GM18505 (cell line): ENCODE data around the gene PTPN14.

ENCODE experiments used
- ATAC-seq: cut with Tn5 transposase; IDR thresholded peaks from one replicate; pipeline ENCODE4 v1.9.1; 2021; ENCODE audit not compliant: unreplicated experiment
- POLR2A ChIP-seq: IDR thresholded peaks from 4 replicates; pipeline ENCODE4 v1.6.1; 2011; ENCODE audit warnings: borderline replicate concordance; ENCODE audit not compliant: insufficient read depth, insufficient read length; ENCODE audit errors: extremely low read depth

Gene PTPN14

DNA sequence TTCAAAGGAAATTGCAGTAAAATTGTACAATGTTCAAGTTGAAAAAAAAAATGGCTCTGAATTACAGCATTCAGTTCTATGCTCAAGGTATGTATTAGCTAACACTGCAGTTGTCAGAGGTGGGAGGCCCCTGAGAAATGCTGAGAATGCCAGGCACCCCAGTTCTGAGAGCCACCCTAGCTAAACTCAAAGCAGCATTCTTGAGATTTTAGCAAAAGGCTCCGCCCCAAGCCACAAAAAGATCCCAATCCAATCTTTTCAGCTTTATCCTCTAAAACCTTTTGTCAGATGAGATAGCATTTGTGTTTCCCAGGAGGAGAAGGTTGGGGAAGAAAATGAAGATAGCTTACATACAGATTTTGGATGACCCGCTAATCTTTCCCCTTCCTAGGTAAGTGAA, 201.6 kb downstream of the PTPN14 start:
- TF ChIP-seq POLR2A: no peak
- ATAC-seq: no peak

DNA sequence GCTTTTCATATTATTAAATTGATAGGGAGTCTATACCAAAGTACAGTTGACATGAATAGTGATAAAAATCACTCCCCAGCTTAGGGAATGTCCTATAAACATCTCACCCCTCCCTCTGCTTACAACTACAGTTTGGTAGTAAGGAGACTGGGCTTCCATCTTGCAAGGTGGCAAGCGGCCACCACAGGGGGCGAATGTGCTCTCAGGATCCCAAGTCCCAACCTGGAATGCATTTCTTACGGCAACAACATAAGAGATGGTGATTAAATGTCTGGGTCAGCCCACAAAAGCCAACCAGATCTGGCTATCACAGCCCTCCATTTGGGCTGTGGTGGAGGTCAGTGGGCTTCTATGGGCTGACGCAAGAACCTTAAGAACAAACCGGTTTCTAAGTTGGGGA, 202.4 kb downstream of the PTPN14 start:
- TF ChIP-seq POLR2A: no peak
- ATAC-seq: no peak

DNA sequence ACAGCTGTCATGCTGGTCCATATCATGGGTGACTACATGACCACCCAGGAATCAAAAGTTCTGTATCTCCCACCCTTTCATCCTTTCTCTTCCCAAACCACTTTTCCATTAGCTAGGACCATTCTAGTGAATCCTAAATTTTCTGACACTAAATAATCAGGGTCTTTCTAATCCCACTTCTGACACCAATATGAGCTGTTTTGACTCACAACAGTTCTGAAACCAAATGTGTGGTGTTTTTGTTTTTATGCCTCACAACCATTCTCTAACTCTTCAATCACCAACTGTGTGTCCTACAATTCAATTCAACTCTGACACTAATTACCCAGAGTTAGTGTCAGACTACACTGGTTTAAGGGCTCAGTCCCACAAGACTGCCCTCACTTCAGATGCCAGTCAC, 206.5 kb downstream of the PTPN14 start:
- TF ChIP-seq POLR2A: no peak
- ATAC-seq: no peak

DNA sequence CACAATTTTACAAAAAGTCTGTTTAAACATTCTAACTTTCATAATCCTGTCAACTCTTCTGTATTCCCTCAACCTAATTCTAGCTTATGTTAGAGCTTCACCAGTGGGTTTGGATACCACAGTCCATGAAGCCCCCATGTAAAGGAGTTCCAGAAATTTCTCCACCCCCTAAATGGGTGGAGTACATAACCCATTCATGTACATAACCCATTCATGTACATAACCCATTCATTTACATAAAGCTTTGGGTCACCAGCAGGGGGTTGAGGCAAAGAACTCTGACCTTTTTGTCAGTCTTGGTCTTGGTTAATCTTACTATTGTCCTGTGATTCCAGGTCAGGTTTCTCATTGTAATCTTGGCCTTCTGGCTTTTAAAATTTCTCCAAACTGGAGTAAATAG, 208.9 kb downstream of the PTPN14 start:
- no peak for ATAC-seq

DNA sequence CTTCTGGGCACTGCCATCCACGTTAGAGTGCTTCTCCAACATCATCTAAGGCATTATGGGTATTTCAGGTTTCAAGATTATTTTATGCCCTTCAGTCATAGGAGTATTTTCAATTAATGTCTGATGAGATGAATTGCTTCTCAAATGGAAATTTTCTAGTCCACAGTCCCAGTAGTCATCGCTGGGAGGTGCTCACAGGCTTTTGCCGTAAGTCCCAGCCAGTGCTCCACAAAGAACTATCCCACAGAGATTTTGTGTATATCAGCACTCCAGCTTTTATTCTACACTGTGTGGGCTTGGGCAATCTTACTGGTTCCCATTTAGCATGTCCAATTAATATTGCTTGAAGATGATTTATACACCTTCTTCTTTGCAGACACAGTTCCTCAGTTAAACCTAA, 209.5 kb downstream of the PTPN14 start:
- ATAC-seq: no peak
- TF ChIP-seq POLR2A: no peak

More for the DNA sequence above, 208.9 kb downstream of the PTPN14 start:
- TF ChIP-seq POLR2A: no peak

DNA sequence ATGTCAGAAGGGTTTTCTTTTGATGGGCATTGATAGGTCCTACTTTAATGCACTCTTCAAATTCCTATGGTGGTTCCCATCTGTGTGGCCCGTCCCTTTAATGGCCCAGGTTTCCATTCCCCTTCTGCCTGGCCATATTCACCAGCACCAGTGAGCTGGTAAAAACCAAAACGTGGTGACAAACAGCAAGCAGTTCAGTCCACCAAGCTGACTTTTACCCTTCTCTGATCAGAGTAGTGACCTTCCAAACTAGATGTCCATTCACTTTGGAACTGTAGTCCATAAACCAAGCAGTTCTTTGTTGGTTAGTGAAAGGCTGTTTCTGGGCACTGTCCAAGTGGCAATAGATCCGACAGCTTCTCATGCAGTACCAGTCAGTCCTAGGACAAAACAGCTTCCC, 209.9 kb downstream of the PTPN14 start:
- no peak for TF ChIP-seq POLR2A

DNA sequence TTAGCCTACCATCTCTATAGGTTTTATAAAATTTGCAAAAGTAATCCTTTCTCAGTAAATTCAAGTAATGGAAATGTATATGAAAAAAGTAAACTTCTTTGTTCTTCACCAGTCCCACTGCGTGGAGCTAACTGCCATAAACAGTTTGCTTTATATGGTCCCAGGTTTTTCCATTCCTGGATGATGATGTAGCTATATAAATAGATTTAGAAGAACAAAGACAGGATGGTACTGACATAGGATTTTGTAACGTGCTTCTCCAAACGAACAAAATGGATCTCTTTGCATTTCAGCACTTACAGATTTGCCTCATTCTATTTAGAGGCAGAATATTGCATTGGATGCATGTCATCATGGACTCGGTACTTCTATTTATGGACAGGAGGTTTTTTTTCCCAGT, 213.2 kb downstream of the PTPN14 start:
- ATAC-seq: no peak
- no peak for TF ChIP-seq POLR2A

More for the DNA sequence above, 209.9 kb downstream of the PTPN14 start:
- no peak for ATAC-seq

DNA sequence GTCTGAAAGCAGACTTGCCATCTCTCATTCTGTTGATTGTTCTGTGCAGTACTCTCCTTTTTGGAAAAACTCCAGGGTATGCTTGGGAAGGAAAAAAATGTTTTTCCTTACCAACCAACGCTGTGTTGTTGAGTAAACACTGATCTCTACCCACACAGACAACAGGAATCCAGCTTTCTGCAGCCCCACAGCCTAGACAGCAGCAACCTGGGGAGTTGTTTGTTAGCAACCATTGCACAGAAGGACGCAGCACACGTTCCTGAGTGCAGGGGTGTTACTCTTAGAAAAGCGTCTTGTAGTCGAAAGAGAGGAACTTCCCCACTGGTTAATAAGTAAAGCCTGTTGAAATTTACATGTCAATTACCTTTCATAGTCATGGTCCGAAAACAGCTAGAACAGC, 213.9 kb downstream of the PTPN14 start:
- ATAC-seq: no peak
- no peak for TF ChIP-seq POLR2A

DNA sequence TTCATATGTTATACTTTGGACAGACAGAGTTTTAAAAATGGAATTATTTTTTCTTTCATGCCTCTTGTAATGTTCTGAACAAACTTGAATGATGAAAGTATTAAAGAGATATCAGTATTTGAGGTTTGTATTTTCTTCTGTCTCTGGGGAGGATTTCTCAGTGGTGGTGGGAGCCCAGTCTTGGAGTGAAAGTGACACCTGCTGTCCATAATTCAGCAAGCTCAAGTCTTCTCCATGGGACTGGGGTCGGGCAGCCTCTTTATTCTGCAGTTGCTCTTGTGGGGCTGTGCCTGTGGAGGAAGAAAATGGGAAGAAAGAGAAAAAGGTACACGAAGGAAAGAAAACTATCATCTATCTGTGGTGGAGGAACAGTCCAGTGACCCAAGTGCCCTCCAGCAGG, 214.4 kb downstream of the PTPN14 start:
- ATAC-seq: no peak
- no peak for TF ChIP-seq POLR2A

DNA sequence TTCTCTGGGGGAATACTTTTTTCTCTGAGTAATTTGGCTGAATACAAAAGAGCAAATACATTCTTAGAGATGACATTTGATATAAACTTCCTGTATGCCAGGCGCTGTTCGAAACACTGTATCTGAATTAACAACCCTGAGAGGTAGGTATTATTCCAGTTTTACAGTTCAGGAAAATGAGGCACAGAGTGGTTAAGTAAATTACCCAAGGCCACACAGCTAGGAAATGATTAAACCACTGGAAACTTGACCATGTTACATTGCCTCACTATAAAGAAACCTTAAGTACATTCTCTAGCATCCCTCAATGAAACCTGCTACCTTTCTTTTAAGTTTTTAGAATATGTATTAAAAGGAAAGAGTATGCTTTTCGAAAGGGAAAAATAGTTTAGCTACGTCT, 215.8 kb downstream of the PTPN14 start:
- ATAC-seq: no peak
- TF ChIP-seq POLR2A: no peak

DNA sequence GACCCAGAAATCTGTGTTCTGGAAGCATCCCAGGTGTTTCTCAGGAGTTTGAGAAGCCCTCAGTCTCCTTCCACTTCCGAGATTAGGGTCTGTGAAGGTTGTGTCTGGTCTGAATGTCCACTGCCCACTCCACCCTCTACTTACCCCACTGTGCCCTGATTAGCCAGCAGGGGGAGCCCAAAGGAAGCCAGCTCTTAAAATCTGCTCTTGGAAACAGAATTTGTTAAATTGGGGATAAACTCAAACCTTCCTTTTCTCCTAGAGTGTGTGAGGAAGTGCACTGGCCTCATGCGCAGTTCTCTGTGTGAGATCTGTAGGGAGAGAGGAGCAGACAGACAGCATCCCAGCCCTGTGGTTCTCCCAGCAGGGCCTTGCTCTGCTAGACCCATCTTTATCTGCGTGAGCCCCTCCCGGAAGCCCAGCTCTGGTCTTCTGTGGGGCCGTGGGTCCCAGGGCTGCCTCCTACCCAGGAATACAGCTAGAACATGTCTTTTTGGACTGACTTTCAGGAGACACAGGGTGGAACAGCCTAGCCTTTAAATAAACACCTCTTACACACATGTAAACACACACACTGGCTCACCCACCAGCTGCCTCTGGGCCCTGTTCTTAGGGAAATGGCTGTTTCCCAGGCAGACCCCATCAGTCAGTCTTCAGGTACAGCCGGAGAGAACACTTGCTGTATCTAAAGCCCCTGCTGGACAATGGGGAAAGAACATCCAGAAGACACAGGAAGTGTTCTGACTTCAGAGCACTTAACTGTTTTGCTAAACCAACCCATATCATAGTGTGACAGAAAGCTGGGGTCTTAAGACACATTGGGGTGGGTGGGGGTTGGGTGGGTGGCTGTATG, 218.2 kb downstream of the PTPN14 start:
- TF ChIP-seq POLR2A: no peak
- no peak for ATAC-seq

DNA sequence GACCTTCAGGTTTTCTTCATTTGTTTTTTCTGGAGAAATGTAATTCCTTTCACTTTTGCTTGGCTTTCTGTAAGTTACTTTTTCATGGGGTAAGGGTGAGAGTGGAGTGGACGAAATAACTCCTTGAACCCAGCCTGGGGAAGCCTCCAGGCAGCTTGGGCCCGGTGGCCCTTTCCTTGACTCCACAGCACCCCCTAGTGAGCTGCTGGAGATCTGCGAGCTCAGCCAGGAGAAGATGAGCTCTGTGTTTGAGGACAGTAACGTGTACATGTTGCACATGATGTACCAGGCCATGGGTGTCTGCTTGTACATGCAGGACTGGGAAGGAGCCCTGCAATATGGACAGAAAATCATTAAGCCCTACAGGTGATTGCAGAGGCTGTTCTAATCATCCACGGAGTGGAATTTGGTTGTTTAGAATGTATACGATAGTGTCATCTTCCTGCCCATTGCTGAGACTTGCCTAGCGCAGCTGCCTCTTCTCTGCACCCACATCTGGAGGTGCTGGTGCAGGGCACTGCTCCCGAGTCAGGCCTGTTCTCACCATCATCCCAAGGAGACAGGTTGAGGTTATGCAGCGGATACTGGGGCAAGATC, 219.5 kb downstream of the PTPN14 start:
- no peak for ATAC-seq
- no peak for TF ChIP-seq POLR2A

DNA sequence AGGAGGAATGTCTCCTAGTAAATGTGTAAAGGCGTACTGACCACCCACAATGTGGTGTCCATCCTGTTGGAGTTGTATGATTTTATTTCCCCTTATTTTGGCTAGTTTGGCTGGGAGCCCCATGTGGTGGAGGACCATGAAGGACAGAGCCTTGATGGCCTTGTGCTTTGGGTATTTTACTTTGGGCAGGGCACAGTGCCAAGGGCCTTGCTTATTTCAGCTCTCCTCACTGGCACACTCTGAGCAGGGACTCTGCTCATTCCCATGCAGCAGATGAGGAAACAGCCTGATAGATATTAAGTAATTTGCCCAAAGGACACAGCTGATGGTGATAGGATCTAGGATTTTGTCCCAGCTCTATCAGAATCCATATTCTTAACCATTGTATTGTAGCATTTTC, 220.2 kb downstream of the PTPN14 start:
- TF ChIP-seq POLR2A: no peak
- ATAC-seq: no peak

DNA sequence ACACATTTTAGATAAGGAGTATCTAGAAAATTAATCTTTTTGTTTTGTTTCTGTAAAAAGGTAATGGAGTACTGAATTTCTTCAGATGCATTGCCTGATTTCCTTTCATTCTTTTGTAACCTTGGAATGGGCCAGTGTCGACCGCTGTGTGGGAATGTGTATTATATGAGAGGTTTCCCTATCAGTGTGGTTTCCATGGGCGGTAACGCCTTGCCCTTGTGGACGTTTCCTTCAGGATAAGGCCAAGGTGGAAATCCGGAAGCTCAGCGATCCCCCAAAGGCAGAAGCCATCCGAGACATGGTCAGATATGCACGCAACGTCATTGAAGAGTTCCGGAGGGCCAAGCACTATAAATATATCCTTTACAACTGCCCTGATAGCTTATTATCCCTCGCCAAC, 220.7 kb downstream of the PTPN14 start:
- no peak for ATAC-seq
- no peak for TF ChIP-seq POLR2A
